SK-N-MC (cell line): ENCODE results near the gene TPP1.

Experiments
- EZH2 ChIP-seq: fragments of 200-600 bp; sonication (generic); IDR thresholded peaks from one replicate; pipeline ENCODE4 v1.6.1; 2017; ENCODE audit warnings: antibody characterized with exemption
- POLR2AphosphoS5 ChIP-seq: IDR thresholded peaks from 2 replicates; pipeline ENCODE4 v1.6.1; 2012; ENCODE audit warnings: mild to moderate bottlenecking, low read depth, low read length, borderline replicate concordance

GRCh38 chr11:6635082-6635932 lies 16.1 kb upstream of the TPP1 start:
- TF ChIP-seq POLR2AphosphoS5 (no peak), EZH2 (no peak)
